Pancreas (tissue), 10 donors: Measurements from ENCODE around the gene NNT. TPM values are rescaled to one million over a fixed set of nuclear protein-coding genes. Genes with fewer than 3 reads are reported as not detected.
A peak's percentile ranks its signal among the peaks of the same experiment; 100 is the strongest.
"Not testable (repeated sequence)": the region's sequence is repeated elsewhere in the genome, so short reads cannot be mapped to it uniquely, and the experiment has no call there.

Experiments used
- ATAC-seq, 4 donors: fragments of 200-7000 bp; cut with Tn5 transposase; one replicate each; pipeline versions ENCODE4 v1.8.0 to v1.9.1; 2020; ENCODE audit warnings: mild to moderate bottlenecking in 4 of 4, moderate library complexity in 4 of 4
- DNase-seq, 6 donors: peaks; one replicate each; pipeline ENCODE4 v3.0.0-alpha.2; 2020
- FAIRE-seq: peaks from 2 replicates; lab custom pipeline; 2012; peaks lifted over from hg19 to GRCh38; lab: Jason Lieb, UNC
- H3K27ac ChIP-seq, 4 donors: fragments of 200-600 bp; sonication (generic); 1 replicate in 3 of 4; 2 replicates in 1 of 4; pipeline versions ENCODE4 v1.5.0 to v1.8.0; 2020
- H3K27me3 ChIP-seq, 4 donors: fragments of 200-600 bp; one replicate each; pipeline ENCODE4 v1.8.0; 2021
- H3K36me3 ChIP-seq, 3 donors: fragments of 200-600 bp; sonication (generic) in 1 of 3; one replicate each; pipeline versions ENCODE4 v1.5.0 to v1.8.0; 2020 to 2021
- H3K4me1 ChIP-seq, 3 donors: fragments of 200-600 bp; one replicate each; pipeline ENCODE4 v1.8.0; 2021
- H3K4me3 ChIP-seq, 4 donors: fragments of 200-600 bp; sonication (generic) in 2 of 4; one replicate each; pipeline versions ENCODE4 v1.5.0 to v1.8.0; 2020 to 2021
- H3K9me3 ChIP-seq, 4 donors: fragments of 200-600 bp; one replicate each; pipeline ENCODE4 v1.8.0; 2021
- CTCF ChIP-seq, 4 donors: fragments of 200-600 bp; sonication (generic) in 3 of 4; IDR thresholded peaks; one replicate each; pipeline versions ENCODE4 v1.5.0 to v1.8.0; 2021; ENCODE audit warnings: antibody characterized with exemption in 4 of 4
- WGBS, 2 donors: extraction: QIAGEN DNeasy Blood & Tissue Kit; methylation state at CpG; one replicate each; pipeline ENCODE4 v1.1.7; 2013; 5-methylcytosine and 5-hydroxymethylcytosine counted together
- intact Hi-C, 3 donors: fragments of 100-400 bp; cut with DNase I; formaldehyde crosslinking; loops; one replicate each; pipeline versions ENCODE4 v1.11.1 to v1.14.2; 2022
- polyA plus RNA-seq, 2 donors: library from polyadenylated mRNA; stranded (reverse); fragments of 200-250 nt; gene quantifications; one replicate each; pipeline ENCODE4 v1.2.3, GENCODE V29; 2013
- total RNA-seq, 6 donors: library from RNA; stranded (reverse); fragmentation: NEBNext Ultra II Directional in 4 of 6; extraction: Animal tissue kit (Norgen Biotek cat#: 25700) in 4 of 6; gene quantifications; one replicate each; pipeline versions ENCODE4 v1.2.1 to v1.2.4, GENCODE V29; 2021 to 2023
- donor health status: healthy with polysubstance abuse.
- donor health status: DM: no; HTN: no; CAD: no; lungs with moderate emphysema.
- donor health status: DM: no; HTN: no; CAD: no.
- donor health status: control.
- donor health status: control.
- donor health status: Bipolar disorder and iron deficiency.
- donor health status: DM: yes; HTN: yes; CAD: no.
- donor health status: DM: no; HTN: no; CAD: no.
- donor health status: DM: no; HTN: no; CAD: no.
- donor health status: DM: yes; HTN: yes; CAD: no.

The NNT gene
- total and polyA plus RNA-seq, 8 donors, result 6.1 to 48.0 (median 32.4) TPM

GRCh38 chr5:43700601-43701000 is 97.6 kb downstream of the NNT start:
- no peaks in the 10 kb centered on the region for H3K9me3 ChIP-seq
- H3K36me3 ChIP-seq, result no peaks in the 10 kb centered on the region
- no peaks in the 10 kb centered on the region for H3K27me3 ChIP-seq
- H3K4me1 ChIP-seq, result peaks cover 7 to 20% (median 9%) of the 10 kb centered on the region in 3 donors
- H3K27ac ChIP-seq, result no peak overlapping the region
- no peak overlapping the region for H3K4me3 ChIP-seq
- TF ChIP-seq CTCF (IDR thresholded peaks at IDR 0.05), result no peak
- FAIRE-seq (no peak), ATAC-seq (peak in 2 of 4 donors; percentile 31 to 71), DNase-seq (no peak)
- intact Hi-C loops, result no loop called here
- WGBS, 2 donors, result 26 to 31% methylated on average over 2 of the region's 2 CpGs

- 98 to 99% methylated on average over 3 of the region's 3 CpGs for WGBS, 2 donors
- peaks cover 7 to 20% (median 9%) of the 10 kb centered on the region in 3 donors for H3K4me1 ChIP-seq
- DNase-seq, result no peak
- intact Hi-C loops, result no loop called here
- FAIRE-seq, result no peak
- H3K27ac ChIP-seq, result no peak overlapping the region
- H3K4me3 ChIP-seq, result no peak overlapping the region
- no peaks in the 10 kb centered on the region for H3K9me3 ChIP-seq
- no peak for ATAC-seq
- no peaks in the 10 kb centered on the region for H3K27me3 ChIP-seq
- no peak for TF ChIP-seq CTCF (IDR thresholded peaks at IDR 0.05)
- H3K36me3 ChIP-seq, result no peaks in the 10 kb centered on the region
Measured at GRCh38 chr5:43701227-43701626, 98.2 kb downstream of the NNT start.

GRCh38 chr5:43702293-43702692 is 99.3 kb downstream of the NNT start:
- intact Hi-C loops, result no loop called here
- Histone ChIP-seq H3K9me3 (no peaks in the 10 kb centered on the region), H3K27me3 (no peaks in the 10 kb centered on the region), H3K36me3 (no peaks in the 10 kb centered on the region), H3K4me1 (peaks cover 7 to 20% (median 9%) of the 10 kb centered on the region in 3 donors), H3K27ac (no peak overlapping the region), H3K4me3 (no peak overlapping the region)
- ATAC-seq, result no peak
- DNase-seq, result no peak
- whole genome bisulfite sequencing, 2 donors, result 89 to 92% methylated on average over 2 of the region's 2 CpGs
- FAIRE-seq, result no peak
- TF ChIP-seq CTCF (IDR thresholded peaks at IDR 0.05), result no peak

- no peak overlapping the region for H3K4me3 ChIP-seq
- H3K4me1 ChIP-seq, result peaks cover 7 to 20% (median 9%) of the 10 kb centered on the region in 3 donors
- 40 to 49% methylated on average over 3 of the region's 3 CpGs for WGBS, 2 donors
- no peak for FAIRE-seq
- no peaks in the 10 kb centered on the region for H3K36me3 ChIP-seq
- TF ChIP-seq CTCF (IDR thresholded peaks at IDR 0.05), result no peak
- H3K9me3 ChIP-seq, result no peaks in the 10 kb centered on the region
- no peak overlapping the region for H3K27ac ChIP-seq
- intact Hi-C loops, result no loop called here
- H3K27me3 ChIP-seq, result no peaks in the 10 kb centered on the region
- peak; percentile 28 to 44 (median 33) for ATAC-seq
- DNase-seq, result no peak
Measured at GRCh38 chr5:43702815-43703214, 99.8 kb downstream of the NNT start.

- no peak for TF ChIP-seq CTCF (IDR thresholded peaks at IDR 0.05)
- no peak overlapping the region for H3K4me3 ChIP-seq
- H3K4me1 ChIP-seq, result peaks cover 7 to 20% (median 9%) of the 10 kb centered on the region in 3 donors
- no peaks in the 10 kb centered on the region for H3K27me3 ChIP-seq
- no peaks in the 10 kb centered on the region for H3K9me3 ChIP-seq
- DNase-seq, result no peak
- FAIRE-seq, result no peak
- no peaks in the 10 kb centered on the region for H3K36me3 ChIP-seq
- 48 to 58% methylated on average over 4 of the region's 4 CpGs for WGBS, 2 donors
- ATAC-seq, result no peak
- no peak overlapping the region for H3K27ac ChIP-seq
- intact Hi-C loops, result no loop called here
Measured at GRCh38 chr5:43704243-43704642, 101.3 kb downstream of the NNT start.

- H3K27me3 ChIP-seq, H3K27ac ChIP-seq, H3K36me3 ChIP-seq, H3K4me3 ChIP-seq, H3K4me1 ChIP-seq, FAIRE-seq, H3K9me3 ChIP-seq, ATAC-seq, intact Hi-C loops: not testable (repeated sequence)
- WGBS, 2 donors, result 88 to 100% methylated on average over 1 of the region's 1 CpG
- DNase-seq, result peak in 1 of 6 donors; percentile 5
Measured at GRCh38 chr5:43706576-43706975, 103.6 kb downstream of the NNT start.
